KMS-11 (cell line): ENCODE data around the gene SETD1B.

Source experiments
- H2AFZ ChIP-seq: fragments of 200-600 bp; sonication (generic); 2 replicates; pipeline ENCODE4 v1.6.1; 2016; ENCODE audit warnings: antibody characterized with exemption, mixed run types, low read depth
- H3K27ac ChIP-seq: fragments of 200-600 bp; sonication (generic); 2 replicates; pipeline ENCODE4 v1.6.1; 2016; ENCODE audit warnings: mild to moderate bottlenecking, mixed run types
- H3K27me3 ChIP-seq: fragments of 200-600 bp; sonication (generic); 2 replicates; pipeline ENCODE4 v1.6.1; 2017; ENCODE audit warnings: mild to moderate bottlenecking, low read depth, mixed run types, moderate library complexity; ENCODE audit not compliant: insufficient read depth
- H3K36me3 ChIP-seq: fragments of 200-600 bp; sonication (generic); 2 replicates; pipeline ENCODE4 v1.6.1; 2017; ENCODE audit warnings: mild to moderate bottlenecking, mixed run types; ENCODE audit not compliant: insufficient read depth
- H3K4me1 ChIP-seq: fragments of 200-600 bp; sonication (generic); 2 replicates; pipeline ENCODE4 v1.6.1; 2016; ENCODE audit warnings: mild to moderate bottlenecking, low read depth, mixed run types; ENCODE audit not compliant: poor library complexity, severe bottlenecking
- H3K4me2 ChIP-seq: fragments of 200-600 bp; sonication (generic); 2 replicates; pipeline ENCODE4 v1.7.0; 2016; ENCODE audit warnings: mild to moderate bottlenecking, mixed run types
- H3K4me3 ChIP-seq: fragments of 200-600 bp; sonication (generic); IDR thresholded peaks from 2 replicates; pipeline ENCODE4 v1.6.1; 2017; ENCODE audit warnings: low read depth, low read length, mixed read lengths; ENCODE audit not compliant: insufficient read depth
- H3K79me2 ChIP-seq: fragments of 200-600 bp; sonication (generic); 2 replicates; pipeline ENCODE4 v1.6.1; 2016; ENCODE audit warnings: low read depth, mixed run types; ENCODE audit not compliant: insufficient read depth
- H3K9ac ChIP-seq: fragments of 200-600 bp; sonication (generic); 2 replicates; pipeline ENCODE4 v1.6.1; 2016; ENCODE audit warnings: mild to moderate bottlenecking, mixed run types
- H4K20me1 ChIP-seq: fragments of 200-600 bp; sonication (generic); 2 replicates; pipeline ENCODE4 v1.6.1; 2016; ENCODE audit warnings: mild to moderate bottlenecking, mixed run types; ENCODE audit not compliant: insufficient read depth
- CTCF ChIP-seq: fragments of 200-600 bp; sonication (generic); conservative IDR thresholded peaks from 2 replicates; pipeline ENCODE4 v1.6.1; 2017; ENCODE audit warnings: low read depth, mild to moderate bottlenecking, antibody characterized with exemption, low read length, moderate library complexity, mixed read lengths

SETD1B gene

GRCh38 chr12:121801595-121802484, 2.0 kb upstream of the SETD1B start:
- H3K27me3 ChIP-seq: no peaks in the 10 kb centered on the region
- peak overlapping the region; percentile 100 for H3K27ac ChIP-seq
- H3K9ac ChIP-seq: peak overlapping the region; percentile 99
- H3K4me1 ChIP-seq: peaks cover 19% of the 10 kb centered on the region
- TF ChIP-seq CTCF: no peak
- peaks cover 38% of the 10 kb centered on the region for H3K79me2 ChIP-seq
- H3K4me3 ChIP-seq: no peak overlapping the region
- H3K4me2 ChIP-seq: peak overlapping the region; percentile 97
- no peaks in the 10 kb centered on the region for H3K36me3 ChIP-seq
- H2AFZ ChIP-seq: no peak overlapping the region
- H4K20me1 ChIP-seq: no peaks in the 10 kb centered on the region

DNA sequence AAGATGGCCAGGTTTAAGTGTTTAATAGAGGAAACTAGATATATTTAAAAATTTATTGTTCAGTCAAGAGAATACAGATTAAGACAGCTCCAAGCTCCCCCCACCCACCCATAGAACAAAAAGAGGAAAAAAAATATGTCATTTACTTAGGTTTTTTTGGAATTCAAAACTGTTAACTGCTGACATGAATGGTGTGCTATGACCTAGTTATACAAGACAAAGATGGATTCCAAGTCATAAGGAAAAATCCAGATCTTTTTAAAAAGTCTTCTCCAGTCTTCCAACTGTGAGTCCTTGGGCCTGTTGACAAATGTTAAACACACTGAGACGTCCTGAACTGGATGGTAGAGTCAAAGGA, 1.3 kb upstream of the SETD1B start:
- TF ChIP-seq CTCF: no peak
- Histone ChIP-seq H3K9ac (peak overlapping the region; percentile 99), H3K36me3 (no peaks in the 10 kb centered on the region), H3K4me3 (no peak overlapping the region), H3K27me3 (no peaks in the 10 kb centered on the region), H3K27ac (peak overlapping the region; percentile 100), H4K20me1 (no peaks in the 10 kb centered on the region), H3K4me1 (peaks cover 20% of the 10 kb centered on the region), H2AFZ (no peak overlapping the region), H3K4me2 (peak overlapping the region; percentile 97), H3K79me2 (peaks cover 44% of the 10 kb centered on the region)

DNA sequence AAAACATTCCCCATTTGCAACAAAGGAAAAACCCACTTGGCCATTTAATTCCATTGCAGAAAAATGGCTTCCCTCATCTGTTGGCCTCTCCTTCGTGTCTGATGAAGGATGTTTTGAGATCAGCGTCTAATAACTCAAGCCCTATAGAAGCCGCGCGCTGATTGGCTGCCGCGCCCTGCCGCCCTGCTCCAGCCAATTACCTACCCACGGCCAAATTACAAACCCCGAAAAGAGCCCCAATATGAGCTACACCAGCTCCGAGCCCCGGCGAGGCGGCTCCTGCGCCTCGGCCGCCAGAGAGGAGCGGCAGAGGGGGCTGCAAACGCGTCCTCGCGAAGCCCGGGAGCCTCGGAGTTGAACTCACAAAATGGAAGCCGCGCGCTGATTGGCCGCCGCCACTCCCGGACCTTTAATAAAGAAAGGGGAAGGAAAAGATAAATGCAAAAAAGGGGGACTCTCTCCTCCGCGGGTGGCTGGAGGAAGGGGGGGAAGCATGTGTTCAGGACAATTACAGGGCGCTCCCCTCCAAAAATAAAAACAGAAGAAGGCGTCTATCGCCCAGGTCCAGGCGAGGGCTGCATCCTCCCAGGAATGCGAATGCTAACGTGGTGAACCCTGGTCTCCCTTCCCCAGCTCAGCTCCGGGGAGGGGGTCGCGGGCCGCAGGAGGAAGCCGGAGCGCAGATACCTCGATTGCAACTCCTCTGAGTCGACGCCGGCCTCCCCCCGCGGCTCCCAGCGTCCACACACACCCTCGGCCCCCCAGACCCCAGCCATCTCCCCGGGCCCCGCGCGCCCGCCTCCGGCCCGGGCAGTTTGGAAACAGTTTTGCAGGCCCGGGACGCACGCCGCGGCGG, 738 bp upstream of the SETD1B start:
- Histone ChIP-seq H3K79me2 (peaks cover 46% of the 10 kb centered on the region), H3K4me2 (peak overlapping the region; percentile 97), H3K4me3 (no peak overlapping the region), H3K27ac (peak overlapping the region; percentile 100), H3K27me3 (no peaks in the 10 kb centered on the region), H2AFZ (peak overlapping the region; percentile 30; the same call in 1 of the 2 replicates), H3K36me3 (no peaks in the 10 kb centered on the region), H3K9ac (peak overlapping the region; percentile 99), H4K20me1 (no peaks in the 10 kb centered on the region), H3K4me1 (peaks cover 20% of the 10 kb centered on the region)
- no peak for TF ChIP-seq CTCF

- Histone ChIP-seq H3K4me2 (peak overlapping the region; percentile 48; the same call in 1 of the 2 replicates), H3K36me3 (no peaks in the 10 kb centered on the region), H3K4me1 (peaks cover 9% of the 10 kb centered on the region), H3K9ac (peak overlapping the region; percentile 65; the same call in 1 of the 2 replicates), H4K20me1 (no peaks in the 10 kb centered on the region), H3K4me3 (no peak overlapping the region), H3K27ac (peak overlapping the region; percentile 55; the same call in 1 of the 2 replicates), H2AFZ (no peak overlapping the region), H3K27me3 (no peaks in the 10 kb centered on the region), H3K79me2 (peaks cover 46% of the 10 kb centered on the region)
- no peak for TF ChIP-seq CTCF
Measured at GRCh38 chr12:121804417-121805111, 755 bp downstream of the SETD1B start.
